GM19395 (cell line): ENCODE measurements around the gene STARD9.

ENCODE experiments used
- ATAC-seq: cut with Tn5 transposase; IDR thresholded peaks from one replicate; pipeline ENCODE4 v1.9.1; 2021; ENCODE audit warnings: mild to moderate bottlenecking, moderate library complexity; ENCODE audit not compliant: unreplicated experiment

The STARD9 gene

GRCh38 chr15:42692536-42692935 lies 117.1 kb downstream of the STARD9 start:
- ATAC-seq = no peak

GRCh38 chr15:42692997-42693396 lies 117.6 kb downstream of the STARD9 start:
- no peak for ATAC-seq

- ATAC-seq = no peak
Observed at GRCh38 chr15:42693496-42693895, 118.1 kb downstream of the STARD9 start.

GRCh38 chr15:42693942-42694341 lies 118.5 kb downstream of the STARD9 start:
- ATAC-seq = no peak

GRCh38 chr15:42694398-42694797 lies 119.0 kb downstream of the STARD9 start:
- ATAC-seq = no peak

GRCh38 chr15:42695527-42696071 lies 120.2 kb downstream of the STARD9 start:
- ATAC-seq = no peak

GRCh38 chr15:42696626-42697025 lies 121.2 kb downstream of the STARD9 start:
- ATAC-seq = no peak

GRCh38 chr15:42704492-42704926 lies 129.1 kb downstream of the STARD9 start:
- no peak for ATAC-seq

- ATAC-seq = no peak
Observed at GRCh38 chr15:42705336-42705735, 129.9 kb downstream of the STARD9 start.

GRCh38 chr15:42707068-42707467 lies 131.7 kb downstream of the STARD9 start:
- ATAC-seq = no peak

GRCh38 chr15:42707873-42708544 lies 132.6 kb downstream of the STARD9 start:
- no peak for ATAC-seq

- ATAC-seq = no peak
Observed at GRCh38 chr15:42710662-42711061, 135.3 kb downstream of the STARD9 start.

GRCh38 chr15:42711746-42712145 lies 136.3 kb downstream of the STARD9 start:
- no peak for ATAC-seq

GRCh38 chr15:42712584-42712983 lies 137.2 kb downstream of the STARD9 start:
- ATAC-seq = no peak

GRCh38 chr15:42716125-42716524 lies 140.7 kb downstream of the STARD9 start:
- no peak for ATAC-seq

GRCh38 chr15:42716626-42717025 lies 141.2 kb downstream of the STARD9 start:
- ATAC-seq = no peak

- no peak for ATAC-seq
Observed at GRCh38 chr15:42719043-42719442, 143.6 kb downstream of the STARD9 start.

GRCh38 chr15:42720071-42720470 lies 144.7 kb downstream of the STARD9 start:
- ATAC-seq = no peak

GRCh38 chr15:42721016-42721415 lies 145.6 kb downstream of the STARD9 start:
- ATAC-seq = no peak

GRCh38 chr15:42721916-42722315 lies 146.5 kb downstream of the STARD9 start:
- ATAC-seq = no peak

GRCh38 chr15:42723068-42723467 lies 147.7 kb downstream of the STARD9 start:
- no peak for ATAC-seq

- ATAC-seq = no peak
Observed at GRCh38 chr15:42724276-42724675, 148.9 kb downstream of the STARD9 start.
